Neural cell (in vitro differentiated cells): ENCODE results near the gene TSPAN9. TPM values are rescaled to one million over a fixed set of nuclear protein-coding genes. Genes with fewer than 3 reads are reported as not detected.
A peak's percentile ranks its signal among the peaks of the same experiment; 100 is the strongest.

Experiments used
- H2AFZ ChIP-seq: fragments of 200-600, 300-800 bp; sonication (generic), shearing (Covaris generic); 2 replicates; pipeline ENCODE4 v1.6.0; 2014; ENCODE audit warnings: low read depth, mild to moderate bottlenecking, antibody characterized with exemption, low read length, moderate library complexity
- H3F3A ChIP-seq: fragments of 200-600 bp; shearing (Covaris generic); 2 replicates; pipeline ENCODE4 v1.6.1; 2016; ENCODE audit warnings: mild to moderate bottlenecking, moderate library complexity, mixed read lengths, antibody characterized with exemption, low read length; ENCODE audit not compliant: insufficient read depth, poor library complexity, severe bottlenecking
- H3K27ac ChIP-seq: fragments of 200-600, 300-800 bp; sonication (generic), shearing (Covaris generic); 2 replicates; pipeline ENCODE4 v1.5.1; 2014; ENCODE audit warnings: mild to moderate bottlenecking, low read length, moderate library complexity
- H3K27me3 ChIP-seq: fragments of 300-800, 200-600 bp; sonication (generic), shearing (Covaris generic); 2 replicates; pipeline ENCODE4 v1.6.0; 2014; ENCODE audit warnings: mild to moderate bottlenecking, low read depth, low read length, moderate library complexity; ENCODE audit not compliant: insufficient read depth
- H3K36me3 ChIP-seq: fragments of 300-800, 200-600 bp; sonication (generic), shearing (Covaris generic); 2 replicates; pipeline ENCODE4 v1.5.1; 2014; ENCODE audit warnings: mild to moderate bottlenecking, antibody characterized with exemption, low read length, moderate library complexity; ENCODE audit not compliant: insufficient read depth
- H3K4me2 ChIP-seq: fragments of 300-800, 200-600 bp; sonication (generic), shearing (Covaris generic); 2 replicates; pipeline ENCODE4 v1.6.0; 2014; ENCODE audit warnings: mild to moderate bottlenecking, low read length
- H3K4me3 ChIP-seq: fragments of 300-800, 200-600 bp; sonication (generic), shearing (Covaris generic); 2 replicates; pipeline ENCODE4 v1.5.1; 2014; ENCODE audit warnings: mild to moderate bottlenecking, low read length, moderate library complexity
- H3K79me2 ChIP-seq: fragments of 200-600 bp; shearing (Covaris generic); replicated peaks from 2 replicates; pipeline ENCODE4 v1.6.0; 2014; ENCODE audit warnings: mild to moderate bottlenecking, low read length, moderate library complexity; ENCODE audit not compliant: insufficient read depth
- H3K9ac ChIP-seq: fragments of 300-800, 200-600 bp; sonication (generic), shearing (Covaris generic); 2 replicates; pipeline ENCODE4 v1.6.1; 2016; ENCODE audit warnings: mild to moderate bottlenecking, low read length, mixed read lengths
- H3K9me2 ChIP-seq: fragments of 200-600 bp; shearing (Covaris generic); 2 replicates; pipeline ENCODE4 v1.6.1; 2016; ENCODE audit warnings: mild to moderate bottlenecking, low read length, mixed read lengths; ENCODE audit not compliant: insufficient read depth
- H3K9me3 ChIP-seq: fragments of 200-600, 300-800 bp; sonication (generic), shearing (Covaris generic); 2 replicates; pipeline ENCODE4 v1.6.1; 2016; ENCODE audit warnings: mild to moderate bottlenecking, mixed run types, low read length, moderate library complexity, mixed read lengths
- H4K20me1 ChIP-seq: fragments of 200-600 bp; shearing (Covaris generic); 2 replicates; pipeline ENCODE4 v1.6.1; 2016; ENCODE audit warnings: mild to moderate bottlenecking, mixed run types; ENCODE audit not compliant: insufficient read depth
- CTCF ChIP-seq: fragments of 450-650 bp; IDR thresholded peaks from 2 replicates; pipeline ENCODE4 v1.5.1; 2014; ENCODE audit warnings: antibody characterized with exemption, mild to moderate bottlenecking, moderate library complexity; ENCODE audit not compliant: poor library complexity, severe bottlenecking
- EP300 ChIP-seq: fragments of 450-650 bp; conservative IDR thresholded peaks from 2 replicates; pipeline ENCODE4 v1.6.1; 2014; ENCODE audit warnings: antibody characterized with exemption, mild to moderate bottlenecking, moderate library complexity; ENCODE audit not compliant: poor library complexity, severe bottlenecking
- EZH2 ChIP-seq: fragments of 200-600, 300-800 bp; shearing (Covaris generic), sonication (generic); IDR thresholded peaks from 2 replicates; pipeline ENCODE4 v1.6.1; 2014; ENCODE audit warnings: antibody characterized with exemption, low read length, borderline replicate concordance, mild to moderate bottlenecking; ENCODE audit not compliant: insufficient read depth, poor library complexity, severe bottlenecking
- MXI1 ChIP-seq: fragments of 450-650 bp; conservative IDR thresholded peaks from 2 replicates; pipeline ENCODE4 v1.6.1; 2014; ENCODE audit warnings: antibody characterized with exemption, mild to moderate bottlenecking; ENCODE audit not compliant: poor library complexity, severe bottlenecking
- POLR2AphosphoS5 ChIP-seq: IDR thresholded peaks from 2 replicates; pipeline ENCODE4 v1.6.1; 2012
- RAD21 ChIP-seq: fragments of 450-650 bp; conservative IDR thresholded peaks from 2 replicates; pipeline ENCODE4 v1.6.1; 2014; ENCODE audit warnings: antibody characterized with exemption, mild to moderate bottlenecking, moderate library complexity
- REST ChIP-seq: IDR thresholded peaks from 2 replicates; pipeline ENCODE4 v1.6.1; 2012; ENCODE audit warnings: borderline replicate concordance
- SMC3 ChIP-seq: fragments of 450-650 bp; conservative IDR thresholded peaks from 2 replicates; pipeline ENCODE4 v1.6.1; 2014; ENCODE audit warnings: antibody characterized with exemption, mild to moderate bottlenecking, moderate library complexity; ENCODE audit not compliant: poor library complexity
- TAF1 ChIP-seq: IDR thresholded peaks from 2 replicates; pipeline ENCODE4 v1.6.1; 2012; ENCODE audit warnings: low read depth
- polyA plus RNA-seq: library from polyadenylated mRNA; depleted of rRNA; stranded (reverse); fragments of >200 nt; gene quantifications from 2 replicates; pipeline ENCODE4 v1.2.3, GENCODE V29; 2014

TSPAN9 gene
- polyA plus RNA-seq, 1 donor from 2014 or later, result 11.9 TPM

GRCh38 chr12:3090240-3091037, 13.3 kb downstream of the TSPAN9 start:
- Histone ChIP-seq H3K4me2 (no peak overlapping the region), H3K9ac (no peak overlapping the region), H3K27me3 (no peaks in the 10 kb centered on the region), H3K4me3 (no peak overlapping the region), H3K36me3 (no peaks in the 10 kb centered on the region), H3F3A (no peaks in the 10 kb centered on the region), H3K27ac (no peak overlapping the region), H2AFZ (no peak overlapping the region), H3K9me2 (no peaks in the 10 kb centered on the region), H4K20me1 (no peaks in the 10 kb centered on the region), H3K9me3 (no peaks in the 10 kb centered on the region), H3K79me2 (no peaks in the 10 kb centered on the region)
- TF ChIP-seq EZH2 (no peak), RAD21 (no peak), SMC3 (no peak), CTCF (no peak), EP300 (no peak), POLR2AphosphoS5 (no peak), MXI1 (no peak), TAF1 (no peak), REST (no peak)

GRCh38 chr12:3091038-3091319, 13.8 kb downstream of the TSPAN9 start:
- Histone ChIP-seq H3K9me2 (no peaks in the 10 kb centered on the region), H2AFZ (no peak overlapping the region), H3K79me2 (no peaks in the 10 kb centered on the region), H3K9ac (peak overlapping the region; percentile 23), H3K27me3 (no peaks in the 10 kb centered on the region), H3K4me2 (no peak overlapping the region), H3K27ac (peak overlapping the region; percentile 37), H4K20me1 (no peaks in the 10 kb centered on the region), H3K9me3 (no peaks in the 10 kb centered on the region), H3F3A (no peaks in the 10 kb centered on the region), H3K36me3 (no peaks in the 10 kb centered on the region), H3K4me3 (peak overlapping the region; percentile 3)
- TF ChIP-seq REST, result no peak
- no peak for TF ChIP-seq MXI1
- no peak for TF ChIP-seq EZH2
- no peak for TF ChIP-seq TAF1
- TF ChIP-seq CTCF, result no peak
- no peak for TF ChIP-seq EP300
- no peak for TF ChIP-seq SMC3
- TF ChIP-seq RAD21, result no peak
- no peak for TF ChIP-seq POLR2AphosphoS5
